NCI-H2081 (cell line): ENCODE measurements around the gene TLX2.
A peak's percentile ranks its signal among the peaks of the same experiment; 100 is the strongest.

Experiments
- DNase-seq, 2 experiments: peaks; one replicate each; lab custom pipeline; 2025; lab: John Stamatoyannopoulos, UW

The TLX2 gene

DNA sequence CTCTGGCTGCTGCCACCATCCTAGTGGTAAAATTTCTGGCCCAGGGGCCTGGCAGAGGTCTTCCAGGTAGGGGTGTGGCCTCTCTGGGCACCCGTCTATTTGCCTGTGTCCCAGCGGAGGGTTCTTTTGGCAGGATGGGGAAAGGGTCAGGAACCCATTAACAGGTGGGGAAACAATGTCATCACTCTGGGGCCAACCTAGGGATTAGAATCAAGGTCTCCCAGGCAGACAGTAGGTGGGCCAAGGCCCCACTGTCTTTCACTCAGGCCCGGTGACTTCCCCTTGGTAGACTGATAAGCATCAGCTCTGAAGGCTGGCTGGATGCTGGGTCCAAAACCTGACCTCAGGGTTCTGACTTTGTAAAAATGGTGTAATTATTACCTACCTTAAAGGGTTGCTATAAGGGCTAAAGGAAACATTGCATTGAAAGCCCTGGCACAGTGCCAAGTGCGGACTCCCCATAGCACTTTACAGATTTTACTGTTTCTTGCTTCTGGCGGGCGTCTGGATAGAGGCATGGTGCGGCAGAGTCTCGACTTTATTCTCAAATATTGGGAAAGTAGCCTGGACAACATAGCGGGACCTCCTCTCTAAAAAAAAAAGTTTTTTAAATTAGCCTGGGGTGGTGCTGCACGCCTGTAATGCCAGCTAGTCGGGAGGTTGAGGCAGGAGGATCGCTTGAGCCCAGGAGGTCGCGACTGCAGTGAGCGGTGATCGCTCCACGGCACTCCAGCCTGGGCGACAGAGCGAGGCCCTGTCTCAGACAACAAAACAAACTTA, 17.1 kb upstream of the TLX2 start:
- DNase-seq = no peak

DNA sequence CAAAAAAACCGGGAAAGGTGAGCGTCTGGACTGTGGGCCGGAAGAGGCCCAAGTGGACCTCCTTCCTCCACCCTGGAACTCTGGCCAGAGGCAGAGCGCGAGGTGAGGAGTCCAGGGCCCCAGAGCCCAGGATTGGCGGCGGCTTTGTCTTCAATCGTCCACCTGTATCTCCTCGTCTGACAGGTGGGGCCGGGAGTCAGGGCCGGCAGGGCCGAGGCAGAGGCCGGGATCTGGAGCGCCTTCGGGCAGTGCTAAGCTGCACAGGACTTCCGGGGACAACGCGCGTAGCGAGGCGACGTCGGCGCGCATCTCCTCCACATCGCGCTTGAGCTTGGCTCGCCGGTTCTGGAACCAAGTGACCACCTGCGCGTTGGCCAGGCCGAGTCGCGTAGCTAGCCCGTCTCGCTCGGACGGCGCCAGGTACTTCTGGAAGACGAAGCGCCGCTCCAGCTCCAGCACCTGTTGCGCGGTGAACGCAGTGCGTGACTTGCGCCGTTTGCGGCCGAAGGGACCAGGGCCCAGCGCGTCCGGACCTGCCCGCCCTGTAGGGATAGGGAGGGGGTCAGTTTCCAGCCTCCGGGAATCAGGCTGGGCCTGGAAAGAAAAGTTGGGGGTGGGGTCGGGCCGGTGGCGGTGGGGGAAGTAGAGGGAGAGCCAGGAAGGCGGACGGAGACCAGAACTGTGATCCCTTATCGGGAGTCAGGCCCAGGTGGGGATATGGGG, 16.3 kb upstream of the TLX2 start:
- DNase-seq = no peak

GRCh38 chr2:74498500-74499266, 15.6 kb upstream of the TLX2 start:
- no peak for DNase-seq

- DNase-seq = no peak
Observed at GRCh38 chr2:74499267-74499939, 14.8 kb upstream of the TLX2 start, which contains the start of gene LBX2. TSS of gene LBX2 (minus strand) at chr2:74499603. CDS start at chr2:74499537, 66 bp downstream.

DNA sequence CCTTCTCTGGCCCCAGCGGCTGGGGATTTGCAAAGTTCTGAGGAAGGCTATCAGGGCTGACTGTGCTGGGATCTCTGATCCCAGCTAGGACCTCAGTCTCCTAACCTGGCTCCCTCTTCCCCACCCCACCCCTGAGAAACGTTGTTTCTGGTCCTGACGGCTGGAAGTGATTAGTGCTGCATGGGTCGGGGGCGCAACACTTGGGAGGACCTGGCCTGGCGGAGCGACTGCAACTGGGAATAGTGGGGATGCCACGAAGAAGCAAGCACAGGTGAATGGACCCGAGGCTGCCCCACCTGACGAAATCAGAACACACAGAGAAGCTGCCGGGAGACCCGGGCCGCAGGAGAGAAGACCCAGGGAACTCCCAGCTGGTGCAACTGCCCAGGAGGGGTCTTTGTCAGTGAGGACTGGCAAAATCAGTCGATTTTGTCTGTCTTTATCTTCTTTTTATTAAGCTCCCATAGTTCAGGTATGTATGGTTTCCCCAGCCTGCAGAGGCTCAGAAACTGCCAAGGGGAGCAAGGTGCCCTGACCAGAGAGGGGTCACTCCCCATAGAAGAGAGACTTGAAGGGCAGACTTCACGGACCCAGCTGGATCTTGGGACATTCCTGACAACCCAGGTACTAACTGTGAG, 14.2 kb upstream of the TLX2 start:
- DNase-seq = no peak

DNA sequence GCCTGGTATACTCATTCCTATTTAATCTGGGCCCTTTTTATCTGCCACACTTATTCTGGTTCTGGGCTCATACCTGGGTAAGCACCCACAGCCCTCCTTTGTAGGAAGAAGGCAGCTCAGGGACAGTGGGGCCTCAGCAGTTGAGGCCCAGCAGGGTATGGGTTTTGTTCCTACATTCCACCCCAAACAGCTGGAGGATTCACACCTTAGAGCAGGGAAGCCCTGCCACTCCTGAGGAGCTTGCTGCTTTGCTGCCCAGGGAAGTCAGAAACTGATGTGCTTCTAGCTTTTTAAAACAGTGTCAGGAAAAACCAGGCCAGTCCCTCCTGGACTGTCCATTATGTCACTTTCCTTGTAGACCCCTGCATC, 13.7 kb upstream of the TLX2 start:
- DNase-seq = no peak

- DNase-seq = no peak
Observed at GRCh38 chr2:74501335-74502071, 12.7 kb upstream of the TLX2 start.

- no peak for DNase-seq
Observed at GRCh38 chr2:74502147-74502719, 12.0 kb upstream of the TLX2 start.

GRCh38 chr2:74502720-74503505, 11.3 kb upstream of the TLX2 start:
- peak; percentile 40 to 65 for DNase-seq

GRCh38 chr2:74503506-74504475, 10.5 kb upstream of the TLX2 start:
- no peak for DNase-seq

- DNase-seq = no peak
Observed at GRCh38 chr2:74504591-74504990, 9.7 kb upstream of the TLX2 start.

DNA sequence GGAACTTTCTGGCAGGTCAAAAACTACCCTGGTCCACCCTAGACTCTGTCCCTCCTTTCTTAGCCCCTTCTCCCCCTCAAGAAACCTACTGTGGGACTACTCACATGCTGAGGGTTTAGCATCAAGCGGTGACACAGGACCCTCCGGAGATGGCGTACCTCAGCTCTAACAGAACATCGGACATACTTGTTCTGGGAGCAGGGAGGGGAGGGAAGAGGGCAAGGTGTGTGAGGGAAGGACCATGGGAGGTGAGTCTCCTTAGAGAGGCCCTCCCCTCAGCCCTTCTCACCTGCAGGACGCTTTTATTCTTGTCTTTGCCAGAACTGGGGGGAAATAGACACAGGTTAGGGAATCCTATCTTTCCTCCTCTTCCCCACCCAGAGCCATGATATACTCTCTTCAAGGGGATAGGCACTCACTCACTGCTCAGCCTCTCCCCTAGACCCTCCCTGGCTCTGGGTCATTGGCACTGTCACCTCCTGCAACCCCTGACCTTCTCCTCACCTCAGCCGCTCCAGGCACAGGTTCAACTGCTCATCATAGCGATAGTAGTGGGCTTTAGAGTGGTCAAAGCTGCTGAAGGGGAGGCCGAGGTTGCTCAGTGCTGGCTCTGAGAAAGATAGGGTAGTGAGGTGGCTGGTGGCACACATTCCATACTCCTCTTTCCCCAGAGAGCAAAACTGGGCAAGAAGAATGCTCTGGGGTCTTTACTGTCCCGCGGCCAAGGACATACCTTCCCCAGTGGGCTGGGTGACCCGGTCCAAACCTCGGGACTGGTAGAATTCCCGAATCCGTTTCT, 8.6 kb upstream of the TLX2 start:
- no peak for DNase-seq

DNA sequence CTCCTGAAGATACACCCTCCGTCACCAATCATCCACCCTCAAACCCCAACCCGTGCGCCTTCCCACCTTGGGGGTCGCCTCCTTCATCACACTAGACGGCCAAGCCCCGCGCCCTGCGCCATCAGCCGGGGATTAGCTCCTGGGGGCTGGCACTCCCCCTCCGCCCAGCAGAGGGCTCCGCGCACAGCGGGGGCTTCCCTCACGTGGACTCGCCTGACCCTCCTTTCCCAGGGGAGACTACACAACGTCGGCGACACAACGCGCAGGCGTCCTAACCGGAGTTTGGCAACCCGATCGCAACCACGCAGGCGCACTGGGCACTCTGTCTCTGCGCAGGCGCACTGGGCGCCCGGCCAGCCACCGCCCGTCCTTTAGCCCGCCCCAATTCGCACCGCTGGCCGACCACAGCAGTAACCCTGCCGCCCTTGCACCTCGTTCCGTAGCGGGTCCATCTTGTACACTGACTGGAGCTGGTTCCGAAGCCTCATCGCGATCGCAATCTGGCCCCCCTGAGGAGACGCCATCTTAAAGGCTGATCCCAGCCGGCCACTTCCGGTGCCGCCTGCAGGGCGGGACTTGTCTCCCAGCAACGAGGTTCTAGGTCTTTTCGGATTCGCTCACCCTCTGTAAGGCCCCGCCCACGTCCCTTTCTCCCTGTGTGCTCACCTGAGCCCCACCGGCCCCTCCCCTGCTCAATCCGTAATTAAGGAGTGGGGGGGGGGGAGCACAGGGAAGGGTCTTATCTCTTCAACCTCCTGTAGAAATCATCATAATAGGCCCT, 6.9 kb upstream of the TLX2 start, which contains the start of gene PCGF1:
PCGF1 (minus strand) TSS at position 551 of the 781 bp plus-strand sequence; CDS start at position 524, 27 bp downstream.
- DNase-seq = peak; percentile 99

- DNase-seq = peak in 1 of 2 experiments; percentile 51
Observed at GRCh38 chr2:74507926-74508520, 6.2 kb upstream of the TLX2 start.

GRCh38 chr2:74510272-74510671, 4.0 kb upstream of the TLX2 start:
- DNase-seq = no peak
